Spleen (tissue), 11 donors: ENCODE measurements around the gene BRMS1. TPM values are rescaled to one million over a fixed set of nuclear protein-coding genes. Genes with fewer than 3 reads are reported as not detected.

Experiments
- DNase-seq: peaks from one replicate; pipeline ENCODE4 v3.0.0-alpha.2; 2020
- H3K27ac ChIP-seq, 8 donors: fragments of 200-600 bp; sonication (generic) in 7 of 8; 1 replicate in 4 of 8; 2 replicates in 4 of 8; pipeline versions ENCODE4 v1.5.0 to v1.8.0; 2016 to 2021; ENCODE audit warnings: inconsistent platforms in 4 of 8, mild to moderate bottlenecking in 4 of 8, moderate library complexity in 1 of 8
- H3K27me3 ChIP-seq, 7 donors: fragments of 200-600 bp; sonication (generic) in 6 of 7; replicated peaks in 1 of 7; 1 replicate in 4 of 7; 2 replicates in 3 of 7; pipeline versions ENCODE4 v1.5.0 to v1.8.0; 2016 to 2021; ENCODE audit warnings: inconsistent platforms in 3 of 7, mild to moderate bottlenecking in 1 of 7
- H3K36me3 ChIP-seq, 6 donors: fragments of 200-600 bp; sonication (generic) in 5 of 6; 1 replicate in 4 of 6; 2 replicates in 2 of 6; pipeline versions ENCODE4 v1.5.0 to v1.8.0; 2016 to 2021; ENCODE audit warnings: inconsistent platforms in 2 of 6
- H3K4me1 ChIP-seq, 6 donors: fragments of 200-600 bp; sonication (generic) in 5 of 6; 1 replicate in 3 of 6; 2 replicates in 3 of 6; pipeline versions ENCODE4 v1.5.0 to v1.8.0; 2016 to 2021; ENCODE audit warnings: inconsistent platforms in 3 of 6
- H3K4me3 ChIP-seq, 8 donors: fragments of 200-600 bp; sonication (generic) in 7 of 8; 1 replicate in 4 of 8; 2 replicates in 4 of 8; pipeline versions ENCODE4 v1.5.0 to v1.8.0; 2016 to 2021; ENCODE audit warnings: inconsistent platforms in 4 of 8, mild to moderate bottlenecking in 4 of 8, moderate library complexity in 2 of 8
- H3K9me3 ChIP-seq, 8 donors: fragments of 200-600 bp; sonication (generic) in 7 of 8; 1 replicate in 4 of 8; 2 replicates in 4 of 8; pipeline versions ENCODE4 v1.5.0 to v1.8.0; 2016 to 2021; ENCODE audit warnings: inconsistent platforms in 4 of 8
- CTCF ChIP-seq, 11 experiments: fragments of 200-600 bp in 7 of 11; fragments of 450-650 bp in 4 of 11; sonication (generic) in 4 of 11; IDR thresholded peaks in 8 of 11; conservative IDR thresholded peaks in 3 of 11; 1 replicate in 7 of 11; 2 replicates in 4 of 11; pipeline versions ENCODE4 v1.4.0 to v1.8.0; 2016 to 2021; ENCODE audit warnings: antibody characterized with exemption in 11 of 11, inconsistent platforms in 4 of 11, mild to moderate bottlenecking in 1 of 11
- POLR2A ChIP-seq, 3 donors: fragments of 450-650 bp; IDR thresholded peaks; one replicate each; pipeline ENCODE4 v1.5.1; 2017; ENCODE audit warnings: antibody characterized with exemption in 3 of 3, mild to moderate bottlenecking in 1 of 3
- POLR2AphosphoS5 ChIP-seq, 3 donors: sonication (generic); formaldehyde crosslinking; IDR thresholded peaks; one replicate each; pipeline ENCODE4 v1.5.1; 2017; ENCODE audit warnings: antibody characterized with exemption in 3 of 3
- WGBS, 5 donors: extraction: QIAGEN DNeasy Blood & Tissue Kit in 3 of 5; methylation state at CpG; one replicate each; pipeline versions ENCODE4 v1.1.5 to v1.1.7; 2013 to 2018; 5-methylcytosine and 5-hydroxymethylcytosine counted together
- intact Hi-C: fragments of 100-400 bp; cut with DNase I; formaldehyde crosslinking; loops from one replicate; pipeline ENCODE4 v1.15.0; 2023; ENCODE audit warnings: low total_unique reads
- polyA plus RNA-seq, 3 donors: library from polyadenylated mRNA; stranded (reverse); fragments of 200-250 nt; gene quantifications; one replicate each; pipeline ENCODE4 v1.2.1, GENCODE V29; 2013
- total RNA-seq, 7 donors: library from RNA; depleted of rRNA in 3 of 7; stranded (reverse); fragments of >200 nt in 3 of 7; fragmentation: NEBNext Ultra II Directional in 4 of 7; extraction: Animal tissue kit (Norgen Biotek cat#: 25700) in 4 of 7; gene quantifications; one replicate each; pipeline versions ENCODE4 v1.1.0 to v1.2.1, GENCODE V29; 2016 to 2021
- donor health status: healthy with polysubstance abuse.
- donor health status: DM: no; HTN: no; CAD: no; lungs with moderate emphysema.
- donor health status: DM: no; HTN: no; CAD: no.
- donor health status: Bipolar disorder and iron deficiency.
- donor health status: healthy.
- donor health status: DM: no; HTN: no; CAD: no.
- donor health status: DM: yes; HTN: yes; CAD: no.

BRMS1 gene
- total and polyA plus RNA-seq, 10 donors = 32.3 to 90.6 (median 42.8) TPM

- H3K36me3 ChIP-seq = no peaks in the 10 kb centered on the region
- H3K4me1 ChIP-seq = peaks cover 0 to 14% (median 6%) of the 10 kb centered on the region in 6 donors
- H3K4me3 ChIP-seq = no peak overlapping the region
- TF ChIP-seq CTCF (IDR thresholded peaks at IDR 0.05 in 8 of 11, conservative IDR thresholded peaks at IDR 0.05 in 3 of 11) (peak in 8 of 11 experiments; percentile 32 to 75 (median 55)), POLR2A (IDR thresholded peaks at IDR 0.05) (no peak)
- intact Hi-C loops = no loop called here
- 72 to 82% (median 73%) methylated on average over 15 of the region's 15 CpGs for WGBS, 5 donors
- H3K9me3 ChIP-seq = no peaks in the 10 kb centered on the region
- H3K27ac ChIP-seq = no peak overlapping the region
- no peaks in the 10 kb centered on the region for H3K27me3 ChIP-seq
- DNase-seq = peak; percentile 82
Measured at GRCh38 chr11:66363805-66364535, 19.1 kb upstream of the BRMS1 start.

GRCh38 chr11:66363187-66363601, 18.3 kb upstream of the BRMS1 start:
- H3K27ac ChIP-seq = no peak overlapping the region

GRCh38 chr11:66362481-66363147, 17.7 kb upstream of the BRMS1 start:
- no peak for TF ChIP-seq POLR2A (IDR thresholded peaks at IDR 0.05)
- TF ChIP-seq POLR2AphosphoS5 (IDR thresholded peaks at IDR 0.05) = no peak
- TF ChIP-seq CTCF (IDR thresholded peaks at IDR 0.05 in 8 of 11, conservative IDR thresholded peaks at IDR 0.05 in 3 of 11) = no peak
- WGBS, 5 donors = 75 to 93% (median 83%) methylated on average over 9 of the region's 9 CpGs
- Histone ChIP-seq H3K36me3 (no peaks in the 10 kb centered on the region), H3K27ac (no peak overlapping the region), H3K4me3 (no peak overlapping the region), H3K9me3 (no peaks in the 10 kb centered on the region), H3K4me1 (peaks cover 0 to 14% (median 6%) of the 10 kb centered on the region in 6 donors), H3K27me3 (no peaks in the 10 kb centered on the region)
- peak; percentile 39 for DNase-seq
- intact Hi-C loops = no loop called here

More at GRCh38 chr11:66363187-66363601, 18.3 kb upstream of the BRMS1 start:
- Histone ChIP-seq H3K4me1 (peaks cover 0 to 14% (median 6%) of the 10 kb centered on the region in 6 donors), H3K4me3 (no peak overlapping the region), H3K27me3 (no peaks in the 10 kb centered on the region), H3K9me3 (no peaks in the 10 kb centered on the region), H3K36me3 (no peaks in the 10 kb centered on the region)
- peak in 2 of 3 donors; percentile 15 to 44 for TF ChIP-seq POLR2AphosphoS5 (IDR thresholded peaks at IDR 0.05)
- no peak for TF ChIP-seq CTCF (IDR thresholded peaks at IDR 0.05 in 8 of 11, conservative IDR thresholded peaks at IDR 0.05 in 3 of 11)
- no peak for TF ChIP-seq POLR2A (IDR thresholded peaks at IDR 0.05)
- intact Hi-C loops = no loop called here
- DNase-seq = peak; percentile 61
- WGBS, 5 donors = 70 to 86% (median 79%) methylated on average over 14 of the region's 14 CpGs

GRCh38 chr11:66361502-66361941, 16.6 kb upstream of the BRMS1 start:
- peak; percentile 37 for DNase-seq

More at GRCh38 chr11:66361502-66361941, 16.6 kb upstream of the BRMS1 start:
- H3K4me1 ChIP-seq = peaks cover 0 to 14% (median 6%) of the 10 kb centered on the region in 6 donors
- no peaks in the 10 kb centered on the region for H3K36me3 ChIP-seq
- TF ChIP-seq POLR2A (IDR thresholded peaks at IDR 0.05) (no peak), CTCF (IDR thresholded peaks at IDR 0.05 in 8 of 11, conservative IDR thresholded peaks at IDR 0.05 in 3 of 11) (no peak), POLR2AphosphoS5 (IDR thresholded peaks at IDR 0.05) (no peak)
- H3K9me3 ChIP-seq = no peaks in the 10 kb centered on the region
- intact Hi-C loops = no loop called here
- H3K27ac ChIP-seq = no peak overlapping the region
- 76 to 80% (median 78%) methylated on average over 6 of the region's 6 CpGs for WGBS, 5 donors
- no peaks in the 10 kb centered on the region for H3K27me3 ChIP-seq
- no peak overlapping the region for H3K4me3 ChIP-seq
